ENCODE measurements around the gene TCP11.
"Not testable (repeated sequence)": the region's sequence is repeated elsewhere in the genome, so short reads cannot be mapped to it uniquely, and the experiment has no call there.

TCP11 gene

DNA sequence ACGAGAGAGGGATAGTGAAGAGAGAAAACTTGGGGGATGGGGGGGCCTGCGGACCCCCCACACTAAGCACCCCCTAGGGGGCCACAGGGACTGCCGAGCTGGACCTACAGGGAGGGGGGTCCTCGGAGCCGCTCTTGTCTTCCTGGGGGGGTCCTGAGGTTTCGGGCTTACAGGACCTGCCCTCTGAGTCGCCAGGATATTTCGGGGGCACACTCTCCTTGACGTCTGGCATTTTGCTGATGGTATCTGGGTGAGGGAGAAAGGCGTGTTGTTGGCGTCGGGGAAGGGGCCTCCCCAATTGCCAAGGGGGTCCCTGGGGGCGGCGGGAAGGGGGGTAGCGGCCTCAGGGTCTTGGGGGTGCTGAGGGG, 516 bp downstream of the TCP11 start:
- H3K4me3 ChIP-seq (ENCODE audit: low read depth in 1 of 2, low read length in 1 of 2): no peak overlapping the region

DNA sequence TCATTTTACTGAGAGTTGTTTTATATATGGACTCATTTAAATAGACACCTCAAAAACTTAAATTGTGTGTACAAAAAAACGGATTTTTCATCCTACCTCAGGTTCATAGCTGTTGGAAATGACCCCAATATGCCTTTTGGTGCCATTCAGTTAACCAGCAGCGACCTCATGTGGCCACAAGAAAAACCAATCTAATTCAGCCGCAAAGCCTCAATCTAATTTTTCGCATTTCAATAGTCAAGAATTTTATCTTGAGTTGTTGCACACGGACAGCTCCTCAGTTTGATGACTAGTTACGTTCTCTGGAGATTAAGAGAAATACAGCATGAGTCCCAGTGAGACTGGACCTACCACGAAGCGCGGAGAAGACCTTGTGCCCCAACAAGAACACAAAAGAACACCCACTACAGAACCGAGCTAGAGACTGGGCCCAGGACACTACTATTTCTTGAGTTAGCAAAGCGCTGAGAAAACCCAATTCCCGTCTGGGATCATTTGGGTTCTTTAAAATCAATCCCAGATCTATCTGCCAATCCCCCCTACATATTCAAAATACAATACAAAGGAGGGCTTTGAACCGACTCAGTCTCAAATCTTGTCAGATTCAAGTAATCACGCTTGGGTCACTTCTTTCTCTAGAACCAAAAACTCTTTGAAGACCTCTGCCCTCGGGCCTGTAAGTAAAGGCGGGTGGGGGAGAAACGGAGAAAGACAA, 1.1 kb downstream of the TCP11 start:
- Histone ChIP-seq H3K4me3 (ENCODE audit: low read depth in 1 of 2, low read length in 1 of 2) (no peak overlapping the region), H3K9me3 (no peaks in the 10 kb centered on the region), H3K36me3 (no peaks in the 10 kb centered on the region), H3K27me3 (peaks cover 32% of the 10 kb centered on the region), H3K27ac (no peak overlapping the region), H3K4me1 (ENCODE audit: control insufficient read depth in 1 of 2, insufficient read depth in 1 of 2, low read depth in 1 of 2, low read length in 1 of 2) (peaks cover 9% of the 10 kb centered on the region in 2 experiments)
- TF ChIP-seq, protein P1, sequence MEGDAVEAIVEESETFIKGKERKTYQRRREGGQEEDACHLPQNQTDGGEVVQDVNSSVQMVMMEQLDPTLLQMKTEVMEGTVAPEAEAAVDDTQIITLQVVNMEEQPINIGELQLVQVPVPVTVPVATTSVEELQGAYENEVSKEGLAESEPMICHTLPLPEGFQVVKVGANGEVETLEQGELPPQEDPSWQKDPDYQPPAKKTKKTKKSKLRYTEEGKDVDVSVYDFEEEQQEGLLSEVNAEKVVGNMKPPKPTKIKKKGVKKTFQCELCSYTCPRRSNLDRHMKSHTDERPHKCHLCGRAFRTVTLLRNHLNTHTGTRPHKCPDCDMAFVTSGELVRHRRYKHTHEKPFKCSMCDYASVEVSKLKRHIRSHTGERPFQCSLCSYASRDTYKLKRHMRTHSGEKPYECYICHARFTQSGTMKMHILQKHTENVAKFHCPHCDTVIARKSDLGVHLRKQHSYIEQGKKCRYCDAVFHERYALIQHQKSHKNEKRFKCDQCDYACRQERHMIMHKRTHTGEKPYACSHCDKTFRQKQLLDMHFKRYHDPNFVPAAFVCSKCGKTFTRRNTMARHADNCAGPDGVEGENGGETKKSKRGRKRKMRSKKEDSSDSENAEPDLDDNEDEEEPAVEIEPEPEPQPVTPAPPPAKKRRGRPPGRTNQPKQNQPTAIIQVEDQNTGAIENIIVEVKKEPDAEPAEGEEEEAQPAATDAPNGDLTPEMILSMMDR (IDR thresholded peaks at IDR 0.05): no peak

More for the DNA sequence above, 516 bp downstream of the TCP11 start:
- Histone ChIP-seq H3K36me3 (no peaks in the 10 kb centered on the region), H3K4me1 (ENCODE audit: control insufficient read depth in 1 of 2, insufficient read depth in 1 of 2, low read depth in 1 of 2, low read length in 1 of 2) (peaks cover 9% of the 10 kb centered on the region in 2 experiments), H3K27ac (no peak overlapping the region), H3K9me3 (no peaks in the 10 kb centered on the region), H3K27me3 (peaks cover 32% of the 10 kb centered on the region)
- TF ChIP-seq, protein P1 (IDR thresholded peaks at IDR 0.05): no peak

DNA sequence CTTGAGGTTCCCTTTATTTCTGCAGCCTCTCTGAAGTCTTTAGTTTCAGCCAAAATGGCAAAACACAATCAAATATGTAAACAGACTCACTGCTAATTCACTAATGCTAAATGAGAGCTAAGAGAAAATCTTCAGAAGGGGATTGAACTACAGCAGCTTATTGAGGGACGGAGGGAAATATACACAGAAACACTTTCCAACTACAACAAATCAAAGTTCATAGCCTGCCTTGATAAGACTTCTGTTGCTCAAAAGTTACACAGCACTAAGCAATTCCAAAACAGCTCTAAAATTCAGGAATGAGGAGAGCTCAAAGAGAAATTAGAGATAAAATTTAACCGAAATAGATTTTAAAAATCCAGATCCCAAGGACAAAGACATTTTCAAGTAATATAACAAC, 1.7 kb downstream of the TCP11 start:
- Histone ChIP-seq H3K4me1 (ENCODE audit: control insufficient read depth in 1 of 2, insufficient read depth in 1 of 2, low read depth in 1 of 2, low read length in 1 of 2) (peaks cover 9% of the 10 kb centered on the region in 2 experiments), H3K9me3 (no peaks in the 10 kb centered on the region), H3K27me3 (peaks cover 32% of the 10 kb centered on the region), H3K27ac (no peak overlapping the region), H3K4me3 (ENCODE audit: low read depth in 1 of 2, low read length in 1 of 2) (no peak overlapping the region), H3K36me3 (no peaks in the 10 kb centered on the region)
- TF ChIP-seq, protein P1 (IDR thresholded peaks at IDR 0.05): no peak

DNA sequence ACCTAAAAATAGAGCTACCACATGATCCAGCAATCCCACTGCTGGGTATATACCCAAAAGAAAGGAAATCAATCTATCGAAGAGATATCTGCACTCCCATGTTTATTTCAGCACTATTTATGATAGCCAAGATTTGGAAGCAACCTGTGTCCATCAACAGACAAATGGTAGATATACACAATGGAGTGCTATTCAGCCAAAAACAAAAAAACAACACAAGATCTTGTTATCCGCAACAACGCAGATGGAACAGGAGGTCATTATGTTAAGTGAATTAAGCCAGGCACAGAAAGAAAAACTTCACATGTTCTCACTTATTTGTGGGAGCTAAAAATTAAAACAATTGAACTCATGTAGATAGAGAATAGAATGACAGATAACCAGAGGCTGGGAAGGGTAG, 2.9 kb downstream of the TCP11 start:
- not testable (repeated sequence) for H3K27ac ChIP-seq; H3K9me3 ChIP-seq; H3K36me3 ChIP-seq; H3K4me1 ChIP-seq (ENCODE audit: control insufficient read depth in 1 of 2, insufficient read depth in 1 of 2, low read depth in 1 of 2, low read length in 1 of 2); H3K4me3 ChIP-seq (ENCODE audit: low read depth in 1 of 2, low read length in 1 of 2)
- H3K27me3 ChIP-seq: peaks cover 32% of the 10 kb centered on the region

- Histone ChIP-seq H3K4me3 (ENCODE audit: low read depth in 1 of 2, low read length in 1 of 2) (no peak overlapping the region), H3K27ac (no peak overlapping the region), H3K4me1 (ENCODE audit: control insufficient read depth in 1 of 2, insufficient read depth in 1 of 2, low read depth in 1 of 2, low read length in 1 of 2) (peaks cover 6 to 7% of the 10 kb centered on the region in 2 experiments), H3K27me3 (peaks cover 14% of the 10 kb centered on the region), H3K36me3 (no peaks in the 10 kb centered on the region), H3K9me3 (no peaks in the 10 kb centered on the region)
- TF ChIP-seq, protein P1 (IDR thresholded peaks at IDR 0.05): no peak
Measured at GRCh38 chr6:35136185-35136584, 5.0 kb downstream of the TCP11 start.

DNA sequence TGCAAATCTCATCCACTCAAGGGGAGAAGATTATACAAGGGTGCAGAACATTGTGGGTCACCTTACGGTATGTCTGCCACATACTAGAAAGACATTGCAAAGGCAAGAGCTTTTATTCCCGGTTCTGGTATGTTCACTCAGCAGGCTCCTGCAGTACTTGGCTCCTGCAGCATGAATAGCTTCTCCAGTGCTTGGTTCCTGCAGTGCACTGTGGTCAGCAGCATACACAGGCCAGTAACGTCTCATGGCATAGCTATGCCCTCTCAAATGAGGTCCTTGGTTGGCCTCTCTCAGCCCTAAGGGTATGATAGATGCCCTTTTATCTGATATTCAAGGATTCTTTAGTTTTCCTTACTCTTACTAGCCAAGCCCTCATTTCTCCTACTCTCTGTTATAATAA, 12.6 kb downstream of the TCP11 start:
- Histone ChIP-seq H3K4me3 (ENCODE audit: low read depth in 1 of 2, low read length in 1 of 2) (no peak overlapping the region), H3K27ac (no peak overlapping the region), H3K27me3 (no peaks in the 10 kb centered on the region), H3K4me1 (ENCODE audit: control insufficient read depth in 1 of 2, insufficient read depth in 1 of 2, low read depth in 1 of 2, low read length in 1 of 2) (no peaks in the 10 kb centered on the region), H3K36me3 (no peaks in the 10 kb centered on the region), H3K9me3 (no peaks in the 10 kb centered on the region)
- TF ChIP-seq, protein P1 (IDR thresholded peaks at IDR 0.05): no peak

Data from neutrophil (primary cell).